Astrocyte of the spinal cord (primary cell): Measurements from ENCODE around the gene MAML3.

Source experiments
- DNase-seq: peaks from one replicate; pipeline ENCODE4 v3.0.0; 2011; ENCODE audit warnings: low read depth, low spot score
- H3K4me3 ChIP-seq: 2 replicates; pipeline ENCODE4 v1.5.1; 2011; ENCODE audit warnings: low read depth, mild to moderate bottlenecking, low read length, moderate library complexity
- CTCF ChIP-seq: IDR thresholded peaks from 2 replicates; pipeline ENCODE4 v1.5.1; 2012; ENCODE audit warnings: low read depth, mild to moderate bottlenecking, low read length, inconsistent platforms
- in situ Hi-C: cut with HindIII; loops from 2 replicates; pipeline ENCODE4 v1.10.0; 2017; ENCODE audit warnings: low sequenced_read_pairs

Gene MAML3

GRCh38 chr4:140116442-140117104 lies 37.4 kb downstream of the MAML3 start:
- no peak for DNase-seq
- in situ Hi-C loops, result no loop called here
- TF ChIP-seq CTCF, result no peak
- H3K4me3 ChIP-seq, result no peak overlapping the region

GRCh38 chr4:140115140-140115539 lies 38.8 kb downstream of the MAML3 start:
- no peak overlapping the region for H3K4me3 ChIP-seq
- in situ Hi-C loops, result no loop called here
- no peak for TF ChIP-seq CTCF
- no peak for DNase-seq

- in situ Hi-C loops, result no loop called here
- no peak for DNase-seq
- no peak overlapping the region for H3K4me3 ChIP-seq
- TF ChIP-seq CTCF, result no peak
Measured at GRCh38 chr4:140113653-140114052, 40.3 kb downstream of the MAML3 start.

- no peak for TF ChIP-seq CTCF
- no peak overlapping the region for H3K4me3 ChIP-seq
- DNase-seq, result no peak
- in situ Hi-C loops, result no loop called here
Measured at GRCh38 chr4:140112576-140112975, 41.4 kb downstream of the MAML3 start.

- no peak for TF ChIP-seq CTCF
- DNase-seq, result no peak
- in situ Hi-C loops, result no loop called here
- H3K4me3 ChIP-seq, result no peak overlapping the region
Measured at GRCh38 chr4:140111256-140111655, 42.7 kb downstream of the MAML3 start.

GRCh38 chr4:140110542-140111215 lies 43.3 kb downstream of the MAML3 start:
- DNase-seq, result no peak

More at GRCh38 chr4:140110542-140111215, 43.3 kb downstream of the MAML3 start:
- no peak for TF ChIP-seq CTCF
- in situ Hi-C loops, result no loop called here
- H3K4me3 ChIP-seq, result no peak overlapping the region
